LoVo (cell line): Measurements from ENCODE around the gene TRAF3.
"Not testable (repeated sequence)": the region's sequence is repeated elsewhere in the genome, so short reads cannot be mapped to it uniquely, and the experiment has no call there.

Experiments used
- DNase-seq: peaks from one replicate; pipeline ENCODE4 v3.0.0-alpha.2; 2016; ENCODE audit warnings: low spot score

Gene TRAF3

DNA sequence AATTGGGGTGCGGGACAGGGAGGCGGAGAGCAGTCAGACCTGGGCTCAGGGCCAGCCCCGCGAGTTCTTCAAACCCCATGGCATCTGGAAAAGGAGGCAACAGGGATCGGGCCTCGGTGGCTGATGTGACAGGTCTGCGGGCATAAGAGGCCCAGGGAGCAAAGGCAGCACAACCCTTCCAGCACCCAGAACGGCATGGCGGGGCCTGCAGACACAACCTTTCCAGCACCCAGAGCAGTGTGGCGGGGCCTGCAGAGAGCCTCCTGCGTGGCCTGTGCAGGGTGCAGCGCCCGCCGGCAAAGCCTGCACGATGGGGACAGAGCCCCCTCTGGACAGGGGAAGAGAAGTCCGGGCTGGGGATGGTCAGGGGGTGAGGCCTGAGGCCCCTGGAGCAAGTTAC lies 26.2 kb upstream of the TRAF3 start:
- no peak for DNase-seq

DNA sequence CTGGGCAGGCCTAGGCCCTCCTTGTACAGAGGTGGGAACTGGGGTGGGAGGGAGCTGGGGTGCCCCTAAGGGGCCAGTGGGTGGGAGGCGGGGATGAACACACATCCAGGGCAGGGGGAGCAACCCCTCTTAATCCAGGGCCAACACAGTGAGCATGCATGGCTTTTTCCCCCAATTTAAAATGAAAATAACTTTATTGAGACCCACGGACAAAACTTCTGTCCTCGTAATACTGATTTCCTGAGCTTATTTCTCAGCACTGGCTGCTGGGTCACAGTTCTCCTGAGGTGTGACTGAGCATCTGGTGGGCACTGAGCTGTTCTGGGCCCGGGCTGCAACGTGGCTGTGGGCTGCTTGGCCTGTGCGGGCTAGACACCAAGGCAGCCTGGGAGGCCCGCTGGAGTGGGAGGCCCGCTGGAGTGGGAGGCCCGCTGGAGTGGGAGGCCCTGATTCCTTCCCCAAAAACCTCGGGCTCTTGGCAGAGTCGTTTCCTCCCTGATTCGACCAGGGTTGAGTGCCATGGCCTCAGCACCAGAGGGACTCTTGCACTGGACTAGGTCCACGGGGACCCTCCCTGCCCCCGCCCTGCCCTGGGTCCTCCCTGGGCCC lies 24.9 kb upstream of the TRAF3 start:
- no peak for DNase-seq

DNA sequence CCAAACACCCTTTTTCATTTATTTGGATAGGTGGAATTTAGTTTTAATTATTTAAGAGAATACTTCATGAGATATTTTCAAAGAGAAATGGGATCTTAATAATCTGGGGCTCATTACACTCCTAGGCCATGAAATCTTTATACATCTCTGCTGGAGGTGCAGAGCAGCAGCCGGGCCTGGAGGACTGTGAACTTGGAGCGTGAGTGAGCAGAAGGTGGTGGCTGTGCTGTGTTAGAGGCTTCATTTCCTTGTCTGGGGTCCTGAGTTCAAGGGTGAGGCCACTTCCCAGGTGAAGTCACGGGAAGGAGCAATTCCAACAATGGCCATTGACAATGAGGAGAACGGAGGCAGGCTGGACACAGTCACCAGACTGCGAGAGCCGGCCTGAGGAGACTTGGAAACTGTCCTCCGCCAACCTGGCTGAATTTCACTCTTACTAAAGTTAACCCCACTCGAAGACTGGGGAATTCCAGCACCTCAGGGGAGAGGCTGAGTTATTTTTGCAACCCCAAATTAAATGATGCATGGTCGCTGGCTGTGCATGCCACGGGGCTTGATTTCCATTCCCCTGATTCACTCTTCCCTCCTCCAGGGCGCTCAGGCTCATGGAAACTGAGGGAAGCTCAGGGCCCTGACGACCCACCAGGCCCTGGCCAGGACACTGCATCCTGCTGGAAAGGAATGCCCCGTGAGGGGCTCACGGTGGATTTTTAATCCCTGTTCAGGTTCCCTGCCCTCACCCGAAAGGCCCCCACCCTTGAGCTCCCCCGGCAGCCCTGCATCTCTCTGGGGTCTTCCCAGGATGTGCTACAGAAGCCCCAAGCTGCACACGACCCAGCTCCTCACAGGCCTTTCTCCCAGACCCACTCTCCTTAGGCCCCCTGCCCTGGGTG lies 22.6 kb upstream of the TRAF3 start:
- DNase-seq = no peak

DNA sequence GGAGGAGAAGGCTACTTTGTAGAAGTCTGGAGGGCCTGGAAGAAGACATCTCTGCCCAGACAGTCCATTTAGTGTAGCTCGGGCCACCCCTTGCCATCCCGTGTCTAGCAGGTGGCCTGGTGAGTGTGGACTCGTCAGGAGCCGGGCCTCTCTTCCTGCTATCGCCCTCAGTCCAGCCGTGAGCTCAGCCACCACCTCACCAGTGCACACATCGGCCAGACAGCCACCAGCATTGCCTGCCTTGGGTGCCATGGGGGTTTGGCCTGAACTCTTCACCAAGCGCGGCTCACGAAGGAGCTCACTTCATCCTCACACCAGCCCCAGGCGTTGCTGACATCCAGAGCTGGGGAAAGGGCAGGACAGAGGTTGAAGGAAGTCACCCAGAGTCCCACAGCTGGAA lies 19.6 kb upstream of the TRAF3 start:
- DNase-seq = no peak

DNA sequence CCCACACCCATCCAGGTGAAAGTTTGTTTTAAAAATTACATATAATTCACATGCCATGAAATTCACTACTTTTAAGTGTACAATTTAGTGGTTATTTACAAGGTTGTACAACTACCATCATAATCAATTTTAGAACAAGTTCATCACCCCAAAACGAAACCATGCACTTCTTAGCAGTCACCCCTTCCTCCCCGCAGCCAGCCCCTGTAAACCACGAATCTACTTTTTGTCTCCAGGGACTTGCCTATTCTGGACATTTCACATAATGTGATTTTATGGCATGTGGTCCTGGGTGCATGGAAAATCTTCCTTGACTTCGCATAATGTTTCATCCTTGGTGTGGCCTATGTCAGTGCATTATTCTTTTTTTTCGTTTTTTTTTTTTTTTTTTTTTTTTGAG lies 19.2 kb upstream of the TRAF3 start:
- DNase-seq = no peak

DNA sequence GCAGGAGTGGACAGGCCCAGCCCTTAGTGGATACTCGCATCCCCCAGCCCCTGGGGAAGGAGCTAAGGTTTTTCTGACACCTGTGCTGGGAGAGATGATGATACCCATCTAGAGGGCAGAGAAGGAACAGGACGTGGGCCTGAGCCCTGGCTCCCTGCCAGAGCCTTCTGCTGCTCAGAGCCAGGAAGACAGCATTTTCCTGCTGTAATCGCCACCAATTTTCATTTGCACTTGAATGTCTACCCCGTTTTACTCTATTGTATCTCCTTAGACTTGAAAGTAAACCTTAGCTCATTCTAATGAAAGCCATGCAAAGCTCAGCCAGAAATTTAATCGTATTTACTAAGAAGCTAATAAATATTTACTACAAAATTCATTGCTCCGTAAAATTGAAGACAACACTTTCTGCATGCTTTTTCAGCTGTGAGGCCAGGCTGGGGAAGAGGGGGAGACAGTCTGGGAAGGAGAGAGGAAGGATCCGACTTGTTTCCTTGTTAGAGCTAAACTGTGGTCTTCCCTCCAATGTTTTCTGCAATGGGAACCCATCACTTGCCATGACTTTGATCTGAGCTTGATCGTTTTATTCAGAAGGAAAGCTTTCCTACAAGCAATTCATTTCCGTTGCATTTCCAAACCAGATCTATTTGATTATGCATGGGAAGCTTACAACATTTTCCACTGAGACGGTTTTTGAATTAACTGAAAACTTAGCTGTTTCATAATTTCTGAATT lies 17.6 kb upstream of the TRAF3 start:
- DNase-seq = no peak

DNA sequence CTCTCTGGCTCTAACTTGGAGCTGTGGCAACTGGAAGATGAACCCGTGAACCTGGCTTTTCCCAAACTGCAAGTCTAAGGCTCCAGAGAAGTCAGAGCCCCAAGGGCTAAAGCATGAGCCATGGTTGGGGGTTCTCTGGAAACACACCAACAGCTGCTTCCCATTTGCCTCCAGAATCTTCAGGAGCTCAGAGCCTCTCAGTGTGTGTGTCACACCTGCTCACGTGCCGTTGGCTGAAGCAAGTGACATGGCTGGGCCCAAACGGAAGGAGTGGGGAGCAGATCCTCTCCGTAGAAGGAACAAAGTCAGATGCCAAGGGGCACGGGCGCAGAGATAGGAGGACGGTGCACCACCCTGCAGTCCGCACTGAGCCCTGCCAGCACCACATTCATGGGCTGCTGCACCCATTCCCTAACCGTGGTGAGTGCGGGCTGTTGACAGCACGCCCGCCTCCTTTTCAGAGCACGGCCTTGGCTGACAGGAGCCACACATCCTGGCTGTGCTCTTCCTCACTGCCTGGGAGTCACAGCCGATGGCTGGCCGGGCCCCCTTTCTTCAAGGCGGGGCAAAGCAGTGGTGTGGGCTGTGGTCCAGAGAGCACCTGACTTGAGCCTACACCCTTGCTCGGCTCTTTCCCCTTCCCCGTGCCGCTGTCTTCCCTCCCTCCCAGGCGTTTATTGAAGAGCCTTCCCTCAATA lies 16.6 kb upstream of the TRAF3 start:
- DNase-seq = no peak

DNA sequence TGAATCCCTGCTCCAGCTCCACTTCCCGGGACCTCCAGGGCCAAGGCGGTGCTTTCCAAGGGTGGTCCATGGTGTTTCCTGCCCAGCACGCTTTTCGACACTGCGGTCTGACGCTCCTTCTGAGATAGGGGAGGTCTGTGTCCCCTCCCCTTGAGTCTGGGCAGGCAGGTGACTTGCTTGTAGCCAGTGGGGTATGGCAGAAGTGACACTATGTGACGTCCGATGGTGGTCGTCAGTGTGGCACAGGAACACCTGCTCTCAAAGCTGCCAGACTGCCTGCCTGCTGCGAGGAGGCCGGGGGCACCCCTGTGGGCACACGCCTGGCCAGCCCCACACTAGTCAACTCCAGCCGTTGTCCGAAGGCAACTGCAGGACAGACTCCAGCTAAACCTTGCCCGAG lies 16.0 kb upstream of the TRAF3 start:
- DNase-seq = no peak

DNA sequence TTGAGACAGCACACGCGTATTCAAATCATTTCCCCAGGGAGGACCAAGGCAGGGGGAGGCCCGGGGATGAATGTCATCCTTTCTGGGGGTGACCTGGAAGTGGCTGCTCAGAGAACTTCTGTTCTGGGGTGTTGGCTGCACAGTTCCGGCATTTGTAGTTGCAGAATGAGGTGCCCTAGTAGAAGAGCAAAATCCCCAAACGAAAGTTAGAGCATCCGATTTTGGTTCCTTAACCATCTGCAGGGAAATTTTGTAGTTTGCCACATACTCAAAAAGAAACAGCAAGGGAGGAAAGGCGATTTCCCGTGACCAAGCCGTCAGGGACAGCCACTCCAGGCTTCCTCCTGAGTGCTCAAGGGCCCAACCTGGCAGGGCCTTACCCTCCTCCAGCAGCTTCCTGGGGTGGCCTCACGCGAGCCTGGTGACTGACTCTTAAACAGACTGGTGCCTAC lies 13.0 kb upstream of the TRAF3 start:
- no peak for DNase-seq

DNA sequence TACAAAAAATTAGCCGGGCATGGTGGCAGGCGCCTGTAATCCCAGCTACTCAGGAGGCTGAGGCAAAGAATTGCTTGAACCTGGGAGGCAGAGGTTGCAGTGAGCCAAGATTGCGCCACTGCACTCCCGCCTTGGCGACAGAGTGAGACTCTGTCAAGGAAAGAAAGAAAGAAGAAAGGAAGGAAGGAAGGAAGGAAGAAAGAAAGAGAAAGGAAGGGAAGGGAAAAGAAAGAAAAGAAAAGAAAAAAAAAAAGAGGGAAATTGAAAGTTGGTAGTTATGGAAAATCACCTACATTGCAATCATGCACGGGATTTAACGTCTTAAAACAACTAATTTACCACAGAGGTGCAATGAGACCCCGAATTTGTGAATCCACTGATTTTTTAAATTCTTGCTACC lies 11.5 kb upstream of the TRAF3 start:
- not testable (repeated sequence) for DNase-seq

DNA sequence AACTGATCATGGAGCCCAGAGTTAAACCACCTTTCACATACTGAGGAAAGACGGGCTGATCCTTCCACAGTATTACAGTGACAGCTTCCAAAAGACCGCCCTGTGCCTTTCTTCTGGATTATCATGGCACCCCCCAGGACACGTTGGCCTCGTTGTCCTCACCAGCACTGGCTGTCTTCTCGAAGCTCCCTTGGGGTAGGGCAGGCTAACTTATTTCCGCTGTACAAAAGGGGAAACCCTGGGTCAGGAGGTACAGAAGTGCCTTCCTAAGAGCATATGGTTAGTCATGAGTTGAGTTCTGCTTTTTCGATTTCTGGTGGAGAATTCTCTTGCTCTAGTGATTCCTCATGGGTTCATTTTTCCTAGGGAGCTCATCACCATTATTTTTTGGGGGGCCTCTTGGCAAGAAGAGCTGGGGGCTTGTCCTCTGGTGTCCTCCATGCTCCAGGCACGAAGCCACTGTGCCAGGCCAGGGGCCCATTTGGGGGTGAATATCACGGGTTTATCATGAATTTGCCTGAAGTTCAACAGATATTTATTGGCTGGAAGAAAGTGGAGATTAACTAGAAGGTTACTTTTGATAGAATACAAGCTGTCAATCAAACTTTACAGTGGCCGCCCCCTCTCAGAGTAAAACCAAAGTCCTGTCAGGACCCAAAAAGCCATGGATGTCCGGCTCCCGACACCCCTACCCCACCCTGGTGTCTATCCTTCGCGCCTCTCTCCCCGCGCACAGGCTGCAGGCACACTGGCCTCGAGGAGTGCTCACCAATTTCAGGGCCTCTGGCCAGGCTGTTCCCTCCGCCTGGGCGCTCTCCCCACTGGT lies 8.8 kb upstream of the TRAF3 start:
- no peak for DNase-seq

DNA sequence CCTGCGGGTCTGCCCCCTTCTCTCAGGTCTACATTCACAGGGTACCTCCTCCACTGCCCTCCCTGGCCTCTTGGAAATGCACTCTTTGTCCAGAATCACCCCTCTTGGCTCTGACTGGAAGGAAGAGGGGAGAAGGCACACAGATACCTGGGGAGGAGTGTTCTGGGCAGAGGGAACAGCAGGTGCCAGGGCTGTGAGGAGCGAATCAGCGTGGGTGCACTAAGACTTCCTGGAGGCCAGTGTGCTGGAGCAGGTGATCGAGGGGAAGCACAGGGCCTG lies 8.3 kb upstream of the TRAF3 start:
- DNase-seq = no peak

DNA sequence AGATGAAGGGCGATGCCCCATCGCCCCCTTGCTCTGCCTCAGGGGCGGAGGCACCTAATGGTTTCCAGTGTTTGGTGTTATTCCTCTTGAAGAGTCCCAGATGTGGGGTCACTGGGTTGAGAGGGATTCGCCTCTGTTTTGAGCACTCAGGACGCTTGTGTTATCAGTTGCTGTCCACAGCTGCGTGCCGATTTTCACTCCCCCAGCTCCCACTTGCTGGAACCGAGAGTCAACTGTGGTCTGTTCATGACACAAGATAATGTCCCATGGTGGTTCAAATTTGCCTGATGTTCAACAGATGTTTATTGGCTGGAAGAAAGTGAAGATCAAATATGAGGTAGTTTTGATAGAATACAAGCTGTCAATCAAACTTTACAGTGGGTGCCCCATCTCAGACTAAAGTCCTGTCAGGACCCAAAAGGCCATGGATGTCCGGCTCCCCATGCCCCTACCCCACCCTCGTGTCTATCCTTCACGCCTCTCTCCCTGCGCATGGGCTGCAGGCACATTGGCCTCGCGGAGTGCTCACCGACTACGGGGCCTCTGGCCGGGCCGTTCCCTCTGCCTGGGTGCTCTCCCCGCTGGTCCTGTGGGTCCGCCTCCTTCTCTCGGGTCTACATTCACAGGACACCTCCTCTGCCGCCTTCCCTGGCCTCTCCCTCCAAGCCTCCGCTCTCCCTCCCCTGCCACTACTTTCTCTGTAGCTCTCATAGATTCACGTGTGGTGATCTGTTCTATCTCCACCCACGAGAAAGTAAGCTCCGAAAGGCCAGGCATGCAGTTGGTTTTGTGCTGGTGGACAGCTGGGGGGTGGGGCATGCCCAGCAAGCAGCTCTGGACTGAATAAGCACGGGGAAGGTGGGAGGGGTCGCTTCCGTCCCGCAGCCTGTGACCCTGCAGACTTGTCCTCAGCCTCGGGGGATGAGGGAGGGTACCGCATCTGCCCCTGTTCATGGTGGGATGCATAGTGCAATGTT lies 6.8 kb upstream of the TRAF3 start:
- DNase-seq = no peak

DNA sequence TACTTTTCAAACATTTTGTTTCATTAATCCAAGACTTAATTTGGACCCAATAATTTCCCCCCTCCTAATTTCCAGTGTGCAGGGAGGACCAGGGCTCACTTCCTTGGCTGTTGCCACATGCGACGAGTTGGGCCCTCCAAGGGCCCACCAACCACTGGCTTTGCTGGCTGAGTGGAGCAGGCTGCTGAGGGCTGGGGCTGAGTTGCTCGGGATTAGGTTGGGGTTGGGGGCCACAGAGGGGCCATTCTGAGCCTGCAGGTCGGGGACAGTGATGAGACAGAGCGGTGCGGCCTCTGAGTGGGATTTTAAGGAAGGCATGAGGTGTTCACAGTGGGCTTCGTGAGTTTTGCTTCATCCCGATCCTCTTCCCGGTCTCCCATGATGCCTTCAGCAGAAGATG lies 6.1 kb upstream of the TRAF3 start:
- DNase-seq = no peak

DNA sequence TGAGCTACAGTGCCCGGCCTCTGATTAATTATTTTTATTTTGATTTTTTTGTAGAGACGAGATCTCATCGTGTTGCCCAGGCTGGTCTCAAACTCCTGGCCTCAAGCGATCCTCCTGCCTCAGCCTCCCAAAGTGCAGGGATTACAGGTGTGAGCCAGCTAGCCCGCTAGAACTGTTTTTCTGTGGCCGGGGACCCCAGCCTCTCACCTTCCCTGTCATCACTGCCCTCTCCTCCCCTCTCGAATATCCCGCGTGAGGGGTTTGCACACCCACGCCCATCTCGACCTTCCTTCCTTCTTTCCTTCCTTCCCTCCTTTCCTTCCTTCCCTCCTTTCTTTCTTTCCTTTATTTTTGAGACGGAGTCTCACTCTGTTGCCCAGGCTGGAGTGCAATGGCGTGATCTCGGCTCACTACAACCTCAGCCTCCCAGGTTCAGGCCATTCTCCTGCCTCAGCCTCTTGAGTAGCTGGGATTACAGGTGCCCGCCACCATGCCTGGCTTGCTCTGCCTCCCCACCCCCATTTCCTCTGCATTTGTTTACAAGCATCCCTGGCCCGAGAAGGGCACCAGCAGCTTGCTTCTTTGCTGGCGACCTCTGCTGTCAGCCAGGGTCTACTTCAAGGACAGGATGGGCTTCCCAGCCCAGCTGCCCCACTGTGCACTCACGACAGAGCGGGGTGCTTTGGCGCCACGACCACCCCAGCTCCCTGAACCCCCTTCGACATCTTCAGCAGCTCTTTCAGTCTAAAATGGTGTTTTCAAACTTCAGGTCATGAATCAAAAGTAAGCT lies 4.3 kb upstream of the TRAF3 start:
- no peak for DNase-seq

DNA sequence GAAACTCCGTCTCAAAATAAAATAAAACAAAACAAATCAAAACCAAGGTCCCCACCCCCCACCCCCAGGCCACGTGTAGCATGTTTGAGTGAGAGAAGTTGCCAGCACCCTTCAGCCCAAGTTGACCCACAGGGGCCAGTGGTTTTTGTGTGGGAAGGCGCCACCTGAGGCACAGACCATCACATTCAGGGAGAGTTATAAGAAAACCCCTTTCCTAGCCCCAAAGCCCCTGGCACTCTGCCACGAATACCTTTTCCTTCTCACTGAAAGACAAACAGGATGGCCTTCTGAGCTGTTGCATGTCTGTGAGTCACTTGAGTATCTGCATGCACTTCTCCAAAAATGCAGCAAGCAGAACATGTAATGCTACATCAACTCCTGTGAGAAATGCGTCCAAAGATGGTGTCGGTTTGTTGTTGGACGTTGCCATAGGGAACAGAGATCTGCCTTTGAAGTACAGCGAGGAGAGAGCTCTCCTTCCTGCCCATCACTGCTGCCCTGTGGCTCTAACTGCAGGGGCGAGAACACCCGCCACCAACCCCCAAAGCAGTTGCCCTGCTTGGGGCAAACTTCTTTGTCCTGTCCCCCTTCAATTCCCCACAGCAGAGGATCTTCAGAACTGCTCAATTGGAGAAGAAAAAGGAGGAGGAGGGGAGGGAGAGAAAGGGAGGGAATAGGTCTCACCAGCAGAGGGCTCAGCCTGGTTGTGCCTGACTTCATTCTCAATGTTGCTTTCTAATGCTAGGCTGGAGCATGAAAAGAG lies 2.7 kb upstream of the TRAF3 start:
- peak; percentile 37 for DNase-seq

DNA sequence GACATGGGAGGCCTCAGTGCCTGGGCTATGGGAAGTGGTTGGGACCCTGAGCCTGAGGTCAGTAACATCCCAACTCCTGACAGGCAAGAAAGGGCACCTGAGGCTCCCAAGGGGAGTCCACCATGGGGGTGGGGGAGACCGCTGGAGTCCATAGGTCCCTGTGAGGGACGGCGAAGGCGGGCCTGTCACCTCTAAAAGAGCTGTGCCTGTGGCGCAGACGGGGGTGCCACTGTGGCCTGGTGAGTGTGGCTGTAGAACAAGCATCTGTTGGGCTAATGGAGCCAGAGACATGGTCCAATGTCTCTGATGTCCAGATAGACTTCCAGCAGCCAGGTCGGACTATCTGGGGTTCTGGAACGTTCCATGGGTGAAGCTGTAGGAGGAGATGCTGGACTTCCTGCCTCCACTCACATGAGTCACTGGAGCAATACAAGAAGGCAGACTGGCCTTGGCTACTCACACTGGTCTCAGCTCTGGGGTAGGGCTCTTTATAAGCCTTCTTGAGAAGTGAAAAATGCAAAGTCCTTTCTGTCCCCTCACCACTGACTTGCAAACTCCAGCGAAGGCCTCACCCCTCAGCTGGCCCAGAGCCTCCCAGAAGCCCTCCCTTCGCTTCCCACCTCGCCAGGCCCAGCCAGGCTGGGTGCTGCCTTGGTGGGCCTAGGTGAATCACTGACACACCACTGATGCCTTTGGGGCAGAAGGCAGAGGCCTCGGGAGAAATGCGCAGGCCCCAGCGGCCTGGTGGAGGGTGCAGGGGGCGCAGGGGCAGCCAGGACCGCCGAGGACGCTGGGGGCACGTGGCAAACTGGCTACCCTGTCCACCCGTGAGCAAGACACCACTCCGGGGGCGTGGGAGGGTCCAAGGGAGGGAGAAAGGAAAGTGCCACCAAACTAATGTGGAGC lies 1.1 kb upstream of the TRAF3 start:
- DNase-seq = no peak
